NCI-H2081 (cell line): Measurements from ENCODE around the gene PRKAR2A.

Source experiments
- DNase-seq, 2 experiments: peaks; one replicate each; lab custom pipeline; 2025; lab: John Stamatoyannopoulos, UW

Gene PRKAR2A

GRCh38 chr3:48847504-48848423, at the start of gene PRKAR2A:
Gene PRKAR2A, minus strand, starts transcription at chr3:48847874. Its CDS starts 278 bp downstream, at chr3:48847596.
- DNase-seq = peak; percentile 70 to 84

- DNase-seq = no peak
Measured at GRCh38 chr3:48896936-48897335, 49.3 kb upstream of the PRKAR2A start.

GRCh38 chr3:48894516-48894915, 46.8 kb upstream of the PRKAR2A start:
- no peak for DNase-seq

GRCh38 chr3:48891606-48892005, 43.9 kb upstream of the PRKAR2A start:
- no peak for DNase-seq

GRCh38 chr3:48885753-48886152, 38.1 kb upstream of the PRKAR2A start:
- no peak for DNase-seq

- no peak for DNase-seq
Measured at GRCh38 chr3:48881652-48882114, 34.0 kb upstream of the PRKAR2A start.

- no peak for DNase-seq
Measured at GRCh38 chr3:48881006-48881405, 33.3 kb upstream of the PRKAR2A start.

GRCh38 chr3:48879994-48880377, 32.3 kb upstream of the PRKAR2A start:
- DNase-seq = no peak

- no peak for DNase-seq
Measured at GRCh38 chr3:48879307-48879993, 31.8 kb upstream of the PRKAR2A start.

- no peak for DNase-seq
Measured at GRCh38 chr3:48877671-48878070, 30.0 kb upstream of the PRKAR2A start.

GRCh38 chr3:48863122-48863521, 15.4 kb upstream of the PRKAR2A start:
- DNase-seq = no peak

GRCh38 chr3:48859206-48859605, 11.5 kb upstream of the PRKAR2A start:
- DNase-seq = no peak

GRCh38 chr3:48858709-48859108, 11.0 kb upstream of the PRKAR2A start:
- DNase-seq = no peak

GRCh38 chr3:48857641-48858040, 10.0 kb upstream of the PRKAR2A start:
- no peak for DNase-seq

- no peak for DNase-seq
Measured at GRCh38 chr3:48856469-48856868, 8.8 kb upstream of the PRKAR2A start.

GRCh38 chr3:48855681-48856447, 8.2 kb upstream of the PRKAR2A start:
- DNase-seq = no peak

- no peak for DNase-seq
Measured at GRCh38 chr3:48852151-48852550, 4.5 kb upstream of the PRKAR2A start.

- DNase-seq = no peak
Measured at GRCh38 chr3:48851407-48851806, 3.7 kb upstream of the PRKAR2A start.

GRCh38 chr3:48848816-48849515, 1.3 kb upstream of the PRKAR2A start:
- no peak for DNase-seq

GRCh38 chr3:48847053-48847503, 596 bp downstream of the PRKAR2A start:
- peak; percentile 38 to 63 for DNase-seq

GRCh38 chr3:48845170-48845569, 2.5 kb downstream of the PRKAR2A start:
- no peak for DNase-seq

GRCh38 chr3:48837163-48837562, 10.5 kb downstream of the PRKAR2A start:
- DNase-seq = no peak
